Measurements from ENCODE around the gene ST8SIA1. TPM values are rescaled to one million over a fixed set of nuclear protein-coding genes. Genes with fewer than 3 reads are reported as not detected.

The ST8SIA1 gene
- polyA plus RNA-seq, 4 donors, result 5.6 to 6.6 (median 5.9) TPM

GRCh38 chr12:22284871-22285270 lies 49.6 kb downstream of the ST8SIA1 start:
- DNase-seq (ENCODE audit: low read depth in 4 of 4, low spot score in 2 of 4), result no peak

GRCh38 chr12:22283508-22283907 lies 51.0 kb downstream of the ST8SIA1 start:
- DNase-seq (ENCODE audit: low read depth in 4 of 4, low spot score in 2 of 4), result no peak

- no peak for DNase-seq (ENCODE audit: low read depth in 4 of 4, low spot score in 2 of 4)
Observed at GRCh38 chr12:22283006-22283506, 51.5 kb downstream of the ST8SIA1 start.

- no peak for DNase-seq (ENCODE audit: low read depth in 4 of 4, low spot score in 2 of 4)
Observed at GRCh38 chr12:22282283-22282682, 52.2 kb downstream of the ST8SIA1 start.

- DNase-seq (ENCODE audit: low read depth in 4 of 4, low spot score in 2 of 4), result no peak
Observed at GRCh38 chr12:22276867-22277266, 57.6 kb downstream of the ST8SIA1 start.

- no peak for DNase-seq (ENCODE audit: low read depth in 4 of 4, low spot score in 2 of 4)
Observed at GRCh38 chr12:22276313-22276712, 58.2 kb downstream of the ST8SIA1 start.

GRCh38 chr12:22275843-22276242 lies 58.7 kb downstream of the ST8SIA1 start:
- no peak for DNase-seq (ENCODE audit: low read depth in 4 of 4, low spot score in 2 of 4)

GRCh38 chr12:22272335-22273151 lies 62.0 kb downstream of the ST8SIA1 start:
- DNase-seq (ENCODE audit: low read depth in 4 of 4, low spot score in 2 of 4), result no peak

- no peak for DNase-seq (ENCODE audit: low read depth in 4 of 4, low spot score in 2 of 4)
Observed at GRCh38 chr12:22271023-22271422, 63.5 kb downstream of the ST8SIA1 start.

GRCh38 chr12:22268973-22269372 lies 65.5 kb downstream of the ST8SIA1 start:
- DNase-seq (ENCODE audit: low read depth in 4 of 4, low spot score in 2 of 4), result no peak

- no peak for DNase-seq (ENCODE audit: low read depth in 4 of 4, low spot score in 2 of 4)
Observed at GRCh38 chr12:22268406-22268805, 66.1 kb downstream of the ST8SIA1 start.

GRCh38 chr12:22266101-22266500 lies 68.4 kb downstream of the ST8SIA1 start:
- no peak for DNase-seq (ENCODE audit: low read depth in 4 of 4, low spot score in 2 of 4)

GRCh38 chr12:22264380-22264779 lies 70.1 kb downstream of the ST8SIA1 start:
- DNase-seq (ENCODE audit: low read depth in 4 of 4, low spot score in 2 of 4), result no peak

GRCh38 chr12:22262309-22262708 lies 72.2 kb downstream of the ST8SIA1 start:
- no peak for DNase-seq (ENCODE audit: low read depth in 4 of 4, low spot score in 2 of 4)

GRCh38 chr12:22257100-22257499 lies 77.4 kb downstream of the ST8SIA1 start:
- no peak for DNase-seq (ENCODE audit: low read depth in 4 of 4, low spot score in 2 of 4)

GRCh38 chr12:22256605-22257004 lies 77.9 kb downstream of the ST8SIA1 start:
- no peak for DNase-seq (ENCODE audit: low read depth in 4 of 4, low spot score in 2 of 4)

- no peak for DNase-seq (ENCODE audit: low read depth in 4 of 4, low spot score in 2 of 4)
Observed at GRCh38 chr12:22256041-22256441, 78.5 kb downstream of the ST8SIA1 start.

GRCh38 chr12:22255097-22255496 lies 79.4 kb downstream of the ST8SIA1 start:
- DNase-seq (ENCODE audit: low read depth in 4 of 4, low spot score in 2 of 4), result no peak

GRCh38 chr12:22254478-22254877 lies 80.0 kb downstream of the ST8SIA1 start:
- DNase-seq (ENCODE audit: low read depth in 4 of 4, low spot score in 2 of 4), result no peak

GRCh38 chr12:22252057-22252456 lies 82.5 kb downstream of the ST8SIA1 start:
- no peak for DNase-seq (ENCODE audit: low read depth in 4 of 4, low spot score in 2 of 4)

GRCh38 chr12:22250762-22251161 lies 83.7 kb downstream of the ST8SIA1 start:
- no peak for DNase-seq (ENCODE audit: low read depth in 4 of 4, low spot score in 2 of 4)

- DNase-seq (ENCODE audit: low read depth in 4 of 4, low spot score in 2 of 4), result no peak
Observed at GRCh38 chr12:22248571-22249115, 85.9 kb downstream of the ST8SIA1 start.

Measured in left renal cortex interstitium (tissue), 4 donors.